Measurements from ENCODE around the gene CFAP77.

CFAP77 gene

DNA sequence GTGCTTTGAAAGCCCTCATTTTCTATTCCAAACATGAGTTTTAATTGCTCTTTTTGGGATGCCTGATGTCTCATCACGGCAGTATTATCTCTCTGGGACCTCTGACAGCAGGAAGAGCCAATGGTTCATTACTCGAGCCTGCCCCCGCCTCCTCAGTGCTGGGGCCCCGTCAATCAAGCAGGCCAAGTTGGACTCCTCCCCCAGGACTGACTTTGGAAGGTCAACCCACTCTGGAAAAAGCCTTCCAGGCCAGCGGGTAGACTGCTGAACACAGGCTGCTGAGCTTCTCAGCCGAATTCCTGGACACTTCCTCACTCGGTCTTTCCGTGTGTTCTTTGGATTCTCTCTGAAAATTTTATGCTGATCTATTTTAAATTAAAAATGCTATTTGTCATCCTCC is 162.9 kb downstream of the CFAP77 start:
- no peak for DNase-seq
- Histone ChIP-seq H2BK5ac (ENCODE audit: low read depth, low read length, poor library complexity, severe bottlenecking) (no peak overlapping the region), H2AFZ (ENCODE audit: low read depth, low read length) (no peak overlapping the region), H3K23ac (ENCODE audit: low read length in 2 of 2) (no peak overlapping the region), H3K36me3 (ENCODE audit: control insufficient read depth in 1 of 2, insufficient read depth in 2 of 2, low read depth in 1 of 2, low read length in 2 of 2) (no peaks in the 10 kb centered on the region), H3K4ac (ENCODE audit: low read depth in 1 of 2, low read length in 2 of 2) (no peak overlapping the region), H2BK15ac (ENCODE audit: low read depth, poor library complexity, severe bottlenecking) (no peak overlapping the region), H3K27ac (ENCODE audit: low read length, poor library complexity, severe bottlenecking) (no peak overlapping the region), H3K4me3 (ENCODE audit: insufficient read depth in 1 of 2, low read depth in 1 of 2, low read length in 2 of 2) (no peak overlapping the region), H4K8ac (ENCODE audit: low read length) (no peak overlapping the region), H3K9ac (ENCODE audit: low read length) (no peak overlapping the region), H4K91ac (ENCODE audit: low read length) (no peak overlapping the region), H3K4me2 (ENCODE audit: low read length, poor library complexity, severe bottlenecking) (no peak overlapping the region), H3K79me1 (replicated peaks; ENCODE audit: low read length, poor library complexity, severe bottlenecking) (no peaks in the 10 kb centered on the region), H2AK5ac (ENCODE audit: low read length, severe bottlenecking) (no peak overlapping the region), H2BK120ac (ENCODE audit: low read depth, low read length) (no peak overlapping the region), H3K27me3 (ENCODE audit: control insufficient read depth in 1 of 2, insufficient read depth in 1 of 2, low read length in 2 of 2) (peaks cover 57 to 69% of the 10 kb centered on the region in 2 experiments), H3K4me1 (ENCODE audit: control insufficient read depth, insufficient read depth, low read depth, low read length) (no peaks in the 10 kb centered on the region), H2BK12ac (ENCODE audit: low read length in 2 of 2) (no peak overlapping the region), H3K9me3 (ENCODE audit: control insufficient read depth, low read length) (no peaks in the 10 kb centered on the region), H3K14ac (ENCODE audit: low read length in 2 of 2) (no peak overlapping the region), H3K18ac (ENCODE audit: low read depth in 1 of 2, low read length in 2 of 2) (no peak overlapping the region)
- 15% methylated on average over 5 of the region's 8 CpGs for WGBS

- Histone ChIP-seq H3K9me3 (ENCODE audit: control insufficient read depth, low read length) (no peaks in the 10 kb centered on the region), H3K79me1 (replicated peaks; ENCODE audit: low read length, poor library complexity, severe bottlenecking) (no peaks in the 10 kb centered on the region), H4K91ac (ENCODE audit: low read length) (no peak overlapping the region), H3K27ac (ENCODE audit: low read length, poor library complexity, severe bottlenecking) (no peak overlapping the region), H2AK5ac (ENCODE audit: low read length, severe bottlenecking) (no peak overlapping the region), H2BK5ac (ENCODE audit: low read depth, low read length, poor library complexity, severe bottlenecking) (no peak overlapping the region), H4K8ac (ENCODE audit: low read length) (no peak overlapping the region), H3K4ac (ENCODE audit: low read depth in 1 of 2, low read length in 2 of 2) (no peak overlapping the region), H3K4me3 (ENCODE audit: insufficient read depth in 1 of 2, low read depth in 1 of 2, low read length in 2 of 2) (no peak overlapping the region), H2BK120ac (ENCODE audit: low read depth, low read length) (no peak overlapping the region), H2BK15ac (ENCODE audit: low read depth, poor library complexity, severe bottlenecking) (no peak overlapping the region), H3K18ac (ENCODE audit: low read depth in 1 of 2, low read length in 2 of 2) (no peak overlapping the region), H3K23ac (ENCODE audit: low read length in 2 of 2) (no peak overlapping the region), H3K4me1 (ENCODE audit: control insufficient read depth, insufficient read depth, low read depth, low read length) (peaks cover 3% of the 10 kb centered on the region), H3K4me2 (ENCODE audit: low read length, poor library complexity, severe bottlenecking) (no peak overlapping the region), H3K36me3 (ENCODE audit: control insufficient read depth in 1 of 2, insufficient read depth in 2 of 2, low read depth in 1 of 2, low read length in 2 of 2) (no peaks in the 10 kb centered on the region), H2BK12ac (ENCODE audit: low read length in 2 of 2) (no peak overlapping the region), H3K9ac (ENCODE audit: low read length) (no peak overlapping the region), H2AFZ (ENCODE audit: low read depth, low read length) (no peak overlapping the region), H3K27me3 (ENCODE audit: control insufficient read depth in 1 of 2, insufficient read depth in 1 of 2, low read length in 2 of 2) (peaks cover 76 to 86% of the 10 kb centered on the region in 2 experiments), H3K14ac (ENCODE audit: low read length in 2 of 2) (no peak overlapping the region)
- peak; percentile 78 for DNase-seq
- 21% methylated on average over 16 of the region's 16 CpGs for WGBS
Observed at GRCh38 chr9:132575005-132575609, 165.1 kb downstream of the CFAP77 start.

DNA sequence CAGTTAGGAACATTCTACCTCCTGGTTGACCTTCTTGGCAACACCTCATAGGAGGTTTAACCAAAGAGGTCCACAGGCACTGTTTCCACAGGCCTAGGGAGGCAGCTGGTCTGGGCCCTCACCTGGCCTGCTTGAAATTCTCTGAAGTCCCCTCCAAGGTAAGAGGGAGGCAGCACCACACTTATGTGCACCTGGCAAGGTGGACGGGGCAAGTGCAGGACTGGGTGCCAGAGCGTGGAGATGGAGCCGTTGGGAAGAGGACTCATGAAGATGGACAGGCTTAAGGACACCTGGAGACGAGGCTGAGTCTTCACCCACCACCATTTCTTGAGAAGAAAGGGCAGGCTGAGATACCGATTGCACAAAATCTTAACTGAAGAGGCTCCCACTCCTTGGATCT is 165.8 kb downstream of the CFAP77 start:
- Histone ChIP-seq H2BK12ac (ENCODE audit: low read length in 2 of 2) (no peak overlapping the region), H3K9ac (ENCODE audit: low read length) (no peak overlapping the region), H3K9me3 (ENCODE audit: control insufficient read depth, low read length) (no peaks in the 10 kb centered on the region), H2AK5ac (ENCODE audit: low read length, severe bottlenecking) (no peak overlapping the region), H3K14ac (ENCODE audit: low read length in 2 of 2) (no peak overlapping the region), H3K36me3 (ENCODE audit: control insufficient read depth in 1 of 2, insufficient read depth in 2 of 2, low read depth in 1 of 2, low read length in 2 of 2) (no peaks in the 10 kb centered on the region), H3K18ac (ENCODE audit: low read depth in 1 of 2, low read length in 2 of 2) (no peak overlapping the region), H2BK5ac (ENCODE audit: low read depth, low read length, poor library complexity, severe bottlenecking) (no peak overlapping the region), H3K4me3 (ENCODE audit: insufficient read depth in 1 of 2, low read depth in 1 of 2, low read length in 2 of 2) (no peak overlapping the region), H4K91ac (ENCODE audit: low read length) (no peak overlapping the region), H3K4ac (ENCODE audit: low read depth in 1 of 2, low read length in 2 of 2) (no peak overlapping the region), H3K79me1 (replicated peaks; ENCODE audit: low read length, poor library complexity, severe bottlenecking) (no peaks in the 10 kb centered on the region), H2BK15ac (ENCODE audit: low read depth, poor library complexity, severe bottlenecking) (no peak overlapping the region), H3K27me3 (ENCODE audit: control insufficient read depth in 1 of 2, insufficient read depth in 1 of 2, low read length in 2 of 2) (peaks cover 76 to 87% of the 10 kb centered on the region in 2 experiments), H4K8ac (ENCODE audit: low read length) (no peak overlapping the region), H2BK120ac (ENCODE audit: low read depth, low read length) (no peak overlapping the region), H2AFZ (ENCODE audit: low read depth, low read length) (no peak overlapping the region), H3K23ac (ENCODE audit: low read length in 2 of 2) (no peak overlapping the region), H3K4me2 (ENCODE audit: low read length, poor library complexity, severe bottlenecking) (no peak overlapping the region), H3K4me1 (ENCODE audit: control insufficient read depth, insufficient read depth, low read depth, low read length) (peaks cover 3% of the 10 kb centered on the region), H3K27ac (ENCODE audit: low read length, poor library complexity, severe bottlenecking) (no peak overlapping the region)
- 55% methylated on average over 4 of the region's 5 CpGs for WGBS
- no peak for DNase-seq

DNA sequence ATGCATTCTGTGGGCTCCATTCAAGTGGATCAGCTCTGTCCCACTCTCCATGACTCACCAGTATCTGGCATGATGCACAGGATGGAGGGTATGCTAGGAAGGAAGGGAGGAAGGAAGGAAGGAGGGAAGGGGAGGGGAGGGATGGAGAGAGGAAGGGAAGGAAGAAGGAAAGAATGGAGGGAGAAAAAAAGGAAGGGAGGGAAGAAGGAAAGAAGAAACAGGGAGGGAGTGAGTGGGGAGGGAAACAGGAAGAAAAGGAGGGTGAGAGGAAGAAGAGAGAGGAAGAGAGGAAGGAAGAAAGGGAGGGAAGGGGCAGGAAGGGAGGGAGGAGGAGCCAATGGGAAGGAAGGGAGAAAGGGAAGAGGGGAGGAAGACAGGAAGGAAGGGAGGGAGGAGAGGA is 167.1 kb downstream of the CFAP77 start:
- no peak overlapping the region for H2AK5ac ChIP-seq (ENCODE audit: low read length, severe bottlenecking)
- no peak overlapping the region for H3K27ac ChIP-seq (ENCODE audit: low read length, poor library complexity, severe bottlenecking)
- H2BK15ac ChIP-seq (ENCODE audit: low read depth, poor library complexity, severe bottlenecking) = no peak overlapping the region
- no peak overlapping the region for H3K4me3 ChIP-seq (ENCODE audit: insufficient read depth in 1 of 2, low read depth in 1 of 2, low read length in 2 of 2)
- no peak overlapping the region for H3K18ac ChIP-seq (ENCODE audit: low read depth in 1 of 2, low read length in 2 of 2)
- no peaks in the 10 kb centered on the region for H3K36me3 ChIP-seq (ENCODE audit: control insufficient read depth in 1 of 2, insufficient read depth in 2 of 2, low read depth in 1 of 2, low read length in 2 of 2)
- no peak overlapping the region for H3K4me2 ChIP-seq (ENCODE audit: low read length, poor library complexity, severe bottlenecking)
- no peak overlapping the region for H2BK5ac ChIP-seq (ENCODE audit: low read depth, low read length, poor library complexity, severe bottlenecking)
- H3K23ac ChIP-seq (ENCODE audit: low read length in 2 of 2) = no peak overlapping the region
- H4K91ac ChIP-seq (ENCODE audit: low read length) = no peak overlapping the region
- H3K4me1 ChIP-seq (ENCODE audit: control insufficient read depth, insufficient read depth, low read depth, low read length) = peaks cover 7% of the 10 kb centered on the region
- no peak overlapping the region for H2AFZ ChIP-seq (ENCODE audit: low read depth, low read length)
- H3K27me3 ChIP-seq (ENCODE audit: control insufficient read depth in 1 of 2, insufficient read depth in 1 of 2, low read length in 2 of 2) = peaks cover 76 to 87% of the 10 kb centered on the region in 2 experiments
- H3K14ac ChIP-seq (ENCODE audit: low read length in 2 of 2) = no peak overlapping the region
- DNase-seq = no peak
- no peaks in the 10 kb centered on the region for H3K9me3 ChIP-seq (ENCODE audit: control insufficient read depth, low read length)
- no peaks in the 10 kb centered on the region for H3K79me1 ChIP-seq (replicated peaks; ENCODE audit: low read length, poor library complexity, severe bottlenecking)
- no peak overlapping the region for H4K8ac ChIP-seq (ENCODE audit: low read length)
- no peak overlapping the region for H2BK120ac ChIP-seq (ENCODE audit: low read depth, low read length)
- no peak overlapping the region for H3K4ac ChIP-seq (ENCODE audit: low read depth in 1 of 2, low read length in 2 of 2)
- no peak overlapping the region for H2BK12ac ChIP-seq (ENCODE audit: low read length in 2 of 2)
- H3K9ac ChIP-seq (ENCODE audit: low read length) = no peak overlapping the region
